Fibroblast of lung (primary cell): Measurements from ENCODE around the gene C19orf38. TPM values are rescaled to one million over a fixed set of nuclear protein-coding genes. Genes with fewer than 3 reads are reported as not detected.
"Not testable (repeated sequence)": the region's sequence is repeated elsewhere in the genome, so short reads cannot be mapped to it uniquely, and the experiment has no call there.

ENCODE experiments used
- DNase-seq, 2 donors: peaks; one replicate each; pipeline versions ENCODE4 v3.0.0 to v3.0.0-alpha.2; 2010; ENCODE audit warnings: low read depth in 2 of 2
- H2AFZ ChIP-seq: 2 replicates; pipeline ENCODE4 v1.5.1; 2012; ENCODE audit warnings: low read length, control low read depth, inconsistent platforms
- H3K27ac ChIP-seq: 2 replicates; pipeline ENCODE4 v1.5.1; 2011; ENCODE audit warnings: low read length, control low read depth; ENCODE audit not compliant: insufficient read depth
- H3K27me3 ChIP-seq: 2 replicates; pipeline ENCODE4 v1.5.1; 2011; ENCODE audit warnings: mild to moderate bottlenecking, low read length; ENCODE audit not compliant: control insufficient read depth, insufficient read depth
- H3K36me3 ChIP-seq: 2 replicates; pipeline ENCODE4 v1.5.1; 2011; ENCODE audit warnings: low read length; ENCODE audit not compliant: control insufficient read depth, insufficient read depth
- H3K4me1 ChIP-seq: 2 replicates; pipeline ENCODE4 v1.5.1; 2011; ENCODE audit warnings: low read length; ENCODE audit not compliant: control insufficient read depth, insufficient read depth; ENCODE audit errors: extremely low read depth
- H3K4me2 ChIP-seq: 2 replicates; pipeline ENCODE4 v1.5.1; 2011; ENCODE audit warnings: low read length, control low read depth; ENCODE audit not compliant: insufficient read depth; ENCODE audit errors: extremely low read depth
- H3K4me3 ChIP-seq, 4 experiments: fragments of 200-600 bp in 1 of 4; sonication (generic) in 1 of 4; replicated peaks in 1 of 4; 2 replicates each; pipeline ENCODE4 v1.5.1; 2011 to 2016; ENCODE audit warnings: low read length in 4 of 4, low read depth in 3 of 4, mild to moderate bottlenecking in 3 of 4, control low read depth in 2 of 4, inconsistent platforms in 1 of 4, mixed read lengths in 1 of 4; ENCODE audit not compliant: insufficient read depth in 1 of 4; ENCODE audit errors: control extremely low read depth in 1 of 4
- H3K79me2 ChIP-seq: 2 replicates; pipeline ENCODE4 v1.5.1; 2012; ENCODE audit warnings: mild to moderate bottlenecking, low read length, inconsistent platforms; ENCODE audit not compliant: control insufficient read depth, insufficient read depth
- H3K9ac ChIP-seq: 2 replicates; pipeline ENCODE4 v1.5.1; 2011; ENCODE audit warnings: mild to moderate bottlenecking, low read length, control low read depth; ENCODE audit not compliant: insufficient read depth
- H3K9me3 ChIP-seq: 2 replicates; pipeline ENCODE4 v1.5.1; 2012; ENCODE audit warnings: low read depth, low read length; ENCODE audit not compliant: control insufficient read depth, insufficient read depth
- H4K20me1 ChIP-seq: 2 replicates; pipeline ENCODE4 v1.5.1; 2011; ENCODE audit warnings: low read length; ENCODE audit not compliant: control insufficient read depth, insufficient read depth; ENCODE audit errors: extremely low read depth
- EZH2 ChIP-seq: IDR thresholded peaks from 2 replicates; pipeline ENCODE4 v1.5.1; 2012; ENCODE audit warnings: low read length, control low read depth, mild to moderate bottlenecking; ENCODE audit errors: missing control alignments
- polyA plus RNA-seq, 2 donors: library from polyadenylated mRNA; depleted of rRNA in 1 of 2; stranded (reverse) in 1 of 2; unstranded in 1 of 2; fragments of >200 nt; gene quantifications; 2 replicates each; pipeline ENCODE4 v1.2.1, GENCODE V29; 2011 to 2012; ENCODE audit warnings: missing spikeins in 1 of 2
- total RNA-seq: library from RNA; depleted of rRNA; stranded (reverse); fragments of >200 nt; gene quantifications from 2 replicates; pipeline ENCODE4 v1.2.1, GENCODE V29; 2014
- TF ChIP-seq, protein P1 (sequence below), 2 donors: IDR thresholded peaks in 1 of 2; conservative IDR thresholded peaks in 1 of 2; 1 replicate in 1 of 2; 2 replicates in 1 of 2; pipeline ENCODE4 v1.5.1; 2011 to 2012; ENCODE audit warnings: low read length in 2 of 2, control low read depth in 1 of 2, inconsistent platforms in 1 of 2, low read depth in 1 of 2, mild to moderate bottlenecking in 1 of 2

Gene C19orf38
- total and polyA plus RNA-seq, 2 donors (not counting 1 experiment from before 2014, with no cell fraction given), result 0.08 to 1.3 TPM

GRCh38 chr19:10836479-10837330, 11.5 kb upstream of the C19orf38 start:
- peak overlapping the region; percentile 84 for H3K4me2 ChIP-seq
- DNase-seq, result peak; percentile 77 to 93
- H3K9me3 ChIP-seq, result no peaks in the 10 kb centered on the region
- H3K9ac ChIP-seq, result peak overlapping the region; percentile 93
- peaks cover 8% of the 10 kb centered on the region for H3K4me1 ChIP-seq
- TF ChIP-seq EZH2, result no peak
- TF ChIP-seq, protein P1, sequence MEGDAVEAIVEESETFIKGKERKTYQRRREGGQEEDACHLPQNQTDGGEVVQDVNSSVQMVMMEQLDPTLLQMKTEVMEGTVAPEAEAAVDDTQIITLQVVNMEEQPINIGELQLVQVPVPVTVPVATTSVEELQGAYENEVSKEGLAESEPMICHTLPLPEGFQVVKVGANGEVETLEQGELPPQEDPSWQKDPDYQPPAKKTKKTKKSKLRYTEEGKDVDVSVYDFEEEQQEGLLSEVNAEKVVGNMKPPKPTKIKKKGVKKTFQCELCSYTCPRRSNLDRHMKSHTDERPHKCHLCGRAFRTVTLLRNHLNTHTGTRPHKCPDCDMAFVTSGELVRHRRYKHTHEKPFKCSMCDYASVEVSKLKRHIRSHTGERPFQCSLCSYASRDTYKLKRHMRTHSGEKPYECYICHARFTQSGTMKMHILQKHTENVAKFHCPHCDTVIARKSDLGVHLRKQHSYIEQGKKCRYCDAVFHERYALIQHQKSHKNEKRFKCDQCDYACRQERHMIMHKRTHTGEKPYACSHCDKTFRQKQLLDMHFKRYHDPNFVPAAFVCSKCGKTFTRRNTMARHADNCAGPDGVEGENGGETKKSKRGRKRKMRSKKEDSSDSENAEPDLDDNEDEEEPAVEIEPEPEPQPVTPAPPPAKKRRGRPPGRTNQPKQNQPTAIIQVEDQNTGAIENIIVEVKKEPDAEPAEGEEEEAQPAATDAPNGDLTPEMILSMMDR (conservative IDR thresholded peaks at IDR 0.05 in 1 of 2, IDR thresholded peaks at IDR 0.05 in 1 of 2; ENCODE audit: low read depth in 1 of 2, low read length in 2 of 2), result no peak
- no peaks in the 10 kb centered on the region for H4K20me1 ChIP-seq
- H2AFZ ChIP-seq, result peak overlapping the region; percentile 85
- H3K27ac ChIP-seq, result peak overlapping the region; percentile 97
- H3K4me3 ChIP-seq, result peak overlapping the region; percentile 64 to 85 (median 74)
- H3K36me3 ChIP-seq, result peaks cover 9% of the 10 kb centered on the region
- no peaks in the 10 kb centered on the region for H3K79me2 ChIP-seq
- no peaks in the 10 kb centered on the region for H3K27me3 ChIP-seq

DNA sequence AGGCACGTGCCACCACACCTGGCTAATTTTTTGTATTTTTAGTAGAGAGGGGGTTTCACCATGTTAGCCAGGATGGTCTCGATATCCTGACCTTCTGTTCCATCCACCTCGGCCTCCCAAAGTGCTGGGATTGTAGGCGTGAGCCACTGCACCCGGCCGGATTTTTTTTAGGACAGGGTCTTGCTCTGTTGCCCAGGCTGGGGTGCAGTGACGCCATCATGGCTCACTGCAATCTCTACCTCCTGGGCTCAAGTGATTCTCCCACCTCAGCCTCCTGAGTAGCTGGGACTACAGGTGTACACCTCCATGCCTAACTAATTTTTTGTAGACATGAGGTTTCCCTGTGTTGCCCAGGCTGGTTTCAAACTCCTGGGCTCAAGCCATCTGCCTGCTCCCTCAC, 10.6 kb upstream of the C19orf38 start:
- H3K27me3 ChIP-seq, H3K4me1 ChIP-seq, H3K27ac ChIP-seq, DNase-seq, H4K20me1 ChIP-seq, H3K4me2 ChIP-seq, H3K36me3 ChIP-seq, H3K9me3 ChIP-seq, H3K79me2 ChIP-seq, H3K4me3 ChIP-seq, H2AFZ ChIP-seq, H3K9ac ChIP-seq: not testable (repeated sequence)

DNA sequence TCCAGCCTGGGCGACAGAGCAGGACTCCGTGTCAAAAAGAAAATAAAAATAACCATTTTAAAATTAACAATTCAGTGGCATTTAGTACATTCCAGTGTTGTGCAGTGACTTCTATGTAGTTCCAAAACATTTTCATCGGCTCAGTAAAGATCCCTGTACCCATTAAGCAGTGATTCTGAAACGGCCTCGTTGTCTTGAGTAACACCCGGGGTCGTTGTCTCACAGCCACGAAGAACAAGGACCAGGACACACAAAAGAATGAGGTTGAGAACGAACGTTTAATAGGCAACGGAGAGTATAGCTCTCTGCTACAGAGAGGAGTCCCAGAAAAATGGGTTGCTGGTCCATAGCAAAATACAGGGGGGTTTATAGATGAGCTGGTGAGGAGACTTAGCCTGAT, 9.8 kb upstream of the C19orf38 start:
- H3K4me1 ChIP-seq, result peaks cover 8% of the 10 kb centered on the region
- H2AFZ ChIP-seq, result no peak overlapping the region
- H4K20me1 ChIP-seq, result no peaks in the 10 kb centered on the region
- peaks cover 4% of the 10 kb centered on the region for H3K36me3 ChIP-seq
- DNase-seq, result no peak
- TF ChIP-seq EZH2, result no peak
- TF ChIP-seq, protein P1 (conservative IDR thresholded peaks at IDR 0.05 in 1 of 2, IDR thresholded peaks at IDR 0.05 in 1 of 2; ENCODE audit: low read depth in 1 of 2, low read length in 2 of 2), result no peak
- no peak overlapping the region for H3K9ac ChIP-seq
- H3K4me3 ChIP-seq, result no peak overlapping the region
- no peaks in the 10 kb centered on the region for H3K79me2 ChIP-seq
- H3K27me3 ChIP-seq, result no peaks in the 10 kb centered on the region
- H3K4me2 ChIP-seq, result no peak overlapping the region
- H3K27ac ChIP-seq, result no peak overlapping the region
- no peaks in the 10 kb centered on the region for H3K9me3 ChIP-seq
